ENCODE measurements around the gene YY1. TPM values are rescaled to one million over a fixed set of nuclear protein-coding genes. Genes with fewer than 3 reads are reported as not detected.

The YY1 gene
- total RNA-seq, 6 experiments from 2014 or later: 24.4 to 52.5 (median 36.1) TPM

DNA sequence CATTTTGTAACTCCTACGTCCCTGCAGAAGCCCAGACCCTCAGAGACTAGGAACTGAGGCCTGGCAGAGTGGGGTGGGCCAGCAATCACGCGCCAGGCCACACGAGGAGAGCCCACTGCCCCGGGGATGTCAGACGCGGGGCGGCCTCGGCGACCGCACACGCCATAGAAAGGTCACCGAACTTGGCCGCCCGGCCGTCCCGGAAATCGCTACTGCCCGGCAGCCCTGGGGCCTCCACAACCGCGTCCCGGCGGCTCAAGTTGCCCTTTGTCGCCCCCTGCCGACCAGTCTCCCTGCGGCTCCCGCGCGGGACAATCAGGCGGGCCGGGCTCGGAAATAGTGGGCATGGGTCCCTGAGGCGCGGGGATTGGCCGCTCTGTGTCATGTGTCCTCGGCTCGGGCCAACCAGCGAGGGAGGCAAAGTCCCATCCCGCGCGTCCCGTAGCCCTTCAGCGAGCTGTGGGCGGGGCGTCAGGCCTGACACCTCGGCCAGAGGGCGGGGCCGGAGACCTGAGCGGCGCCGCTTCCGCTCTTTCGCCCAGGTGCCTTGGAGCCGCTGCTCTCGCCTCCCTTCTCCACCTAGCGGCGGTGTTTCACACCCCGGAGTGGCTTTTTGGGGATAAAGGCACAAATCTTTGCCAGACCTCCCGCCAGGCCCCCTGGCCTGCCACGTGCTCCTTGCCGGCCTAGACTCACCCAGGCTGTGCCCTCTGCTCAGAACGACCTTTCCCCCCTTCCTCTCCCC is 46.1 kb upstream of the YY1 start:
- WGBS (ENCODE audit: insufficient coverage, low coverage, low lambda C conversion rate, missing lambda C conversion rate): 0% methylated on average over 10 of the region's 62 CpGs
- DNase-seq (peak; percentile 100), ATAC-seq (peak; percentile 97 to 99 (median 98))
- H3K4me3 ChIP-seq: peak overlapping the region; percentile 23 to 52 (median 51)
- peak overlapping the region; percentile 90 to 92 (median 90) for H3K27ac ChIP-seq
- H3K9me3 ChIP-seq: no peaks in the 10 kb centered on the region
- intact Hi-C loops (cut with DNase I): no loop called here
- H3K4me1 ChIP-seq: peaks cover 0 to 23% (median 0%) of the 10 kb centered on the region in 4 donors
- TF ChIP-seq POLR2A (IDR thresholded peaks at IDR 0.05): peak; percentile 62
- TF ChIP-seq, protein P1, sequence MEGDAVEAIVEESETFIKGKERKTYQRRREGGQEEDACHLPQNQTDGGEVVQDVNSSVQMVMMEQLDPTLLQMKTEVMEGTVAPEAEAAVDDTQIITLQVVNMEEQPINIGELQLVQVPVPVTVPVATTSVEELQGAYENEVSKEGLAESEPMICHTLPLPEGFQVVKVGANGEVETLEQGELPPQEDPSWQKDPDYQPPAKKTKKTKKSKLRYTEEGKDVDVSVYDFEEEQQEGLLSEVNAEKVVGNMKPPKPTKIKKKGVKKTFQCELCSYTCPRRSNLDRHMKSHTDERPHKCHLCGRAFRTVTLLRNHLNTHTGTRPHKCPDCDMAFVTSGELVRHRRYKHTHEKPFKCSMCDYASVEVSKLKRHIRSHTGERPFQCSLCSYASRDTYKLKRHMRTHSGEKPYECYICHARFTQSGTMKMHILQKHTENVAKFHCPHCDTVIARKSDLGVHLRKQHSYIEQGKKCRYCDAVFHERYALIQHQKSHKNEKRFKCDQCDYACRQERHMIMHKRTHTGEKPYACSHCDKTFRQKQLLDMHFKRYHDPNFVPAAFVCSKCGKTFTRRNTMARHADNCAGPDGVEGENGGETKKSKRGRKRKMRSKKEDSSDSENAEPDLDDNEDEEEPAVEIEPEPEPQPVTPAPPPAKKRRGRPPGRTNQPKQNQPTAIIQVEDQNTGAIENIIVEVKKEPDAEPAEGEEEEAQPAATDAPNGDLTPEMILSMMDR (IDR thresholded peaks at IDR 0.05): peak; percentile 93 to 98 (median 96)
- no peaks in the 10 kb centered on the region for H3K36me3 ChIP-seq
- H3K27me3 ChIP-seq: no peaks in the 10 kb centered on the region

DNA sequence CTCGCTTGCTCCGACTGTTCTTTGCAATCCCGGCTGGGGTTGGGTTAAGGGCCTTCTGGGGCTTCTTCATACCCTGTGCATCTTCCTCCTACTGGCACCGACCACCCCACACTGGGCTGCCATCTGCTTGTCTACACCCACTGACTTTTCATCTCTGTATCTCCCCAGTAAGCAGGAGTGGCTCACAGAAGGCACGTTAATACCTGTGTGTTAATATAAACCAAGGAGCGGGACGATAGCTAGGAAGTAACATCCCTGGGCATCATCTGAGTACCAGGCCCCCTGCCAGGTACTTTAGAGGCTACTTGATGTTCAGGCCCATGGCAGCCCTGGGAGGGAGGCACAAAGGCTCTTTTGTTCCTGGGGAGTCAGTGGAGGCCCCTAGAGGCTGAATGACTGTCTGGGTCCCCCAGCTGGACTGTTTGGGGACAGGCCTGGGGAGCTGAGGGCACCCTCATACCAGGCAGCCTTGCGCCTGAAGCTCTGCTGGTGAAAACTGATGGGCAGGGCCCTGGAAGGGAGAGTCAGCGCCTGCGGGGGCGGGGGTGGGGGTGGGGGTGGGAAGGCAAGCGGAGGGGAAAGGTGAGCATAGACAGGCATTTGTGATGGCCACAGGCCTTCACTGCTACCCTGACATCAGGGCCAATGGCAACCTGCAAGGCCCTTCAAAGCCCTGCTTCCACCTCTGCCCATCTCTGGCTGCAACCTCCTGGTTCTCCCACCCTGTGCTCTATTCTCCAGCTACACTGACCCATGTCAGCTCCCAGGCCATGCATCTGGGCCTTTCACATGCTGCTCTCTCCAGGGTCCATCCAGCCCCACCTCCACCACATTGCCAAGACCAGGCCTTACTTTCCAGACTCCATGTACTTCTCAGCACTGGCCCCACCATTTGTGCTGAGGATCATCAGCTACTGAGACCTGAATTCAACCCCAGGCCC is 45.3 kb upstream of the YY1 start:
- Histone ChIP-seq H3K27me3 (no peaks in the 10 kb centered on the region), H3K9me3 (no peaks in the 10 kb centered on the region), H3K4me3 (peak overlapping the region; percentile 23 to 52 (median 27)), H3K4me1 (peaks cover 0 to 15% (median 0%) of the 10 kb centered on the region in 4 donors), H3K36me3 (no peaks in the 10 kb centered on the region), H3K27ac (peak overlapping the region; percentile 66 to 90 (median 75))
- intact Hi-C loops (cut with DNase I): no loop called here
- TF ChIP-seq, protein P1 (IDR thresholded peaks at IDR 0.05): no peak
- no peak for TF ChIP-seq POLR2A (IDR thresholded peaks at IDR 0.05)
- WGBS (ENCODE audit: insufficient coverage, low coverage, low lambda C conversion rate, missing lambda C conversion rate): 32% methylated on average over 7 of the region's 12 CpGs
- DNase-seq (no peak), ATAC-seq (no peak)

DNA sequence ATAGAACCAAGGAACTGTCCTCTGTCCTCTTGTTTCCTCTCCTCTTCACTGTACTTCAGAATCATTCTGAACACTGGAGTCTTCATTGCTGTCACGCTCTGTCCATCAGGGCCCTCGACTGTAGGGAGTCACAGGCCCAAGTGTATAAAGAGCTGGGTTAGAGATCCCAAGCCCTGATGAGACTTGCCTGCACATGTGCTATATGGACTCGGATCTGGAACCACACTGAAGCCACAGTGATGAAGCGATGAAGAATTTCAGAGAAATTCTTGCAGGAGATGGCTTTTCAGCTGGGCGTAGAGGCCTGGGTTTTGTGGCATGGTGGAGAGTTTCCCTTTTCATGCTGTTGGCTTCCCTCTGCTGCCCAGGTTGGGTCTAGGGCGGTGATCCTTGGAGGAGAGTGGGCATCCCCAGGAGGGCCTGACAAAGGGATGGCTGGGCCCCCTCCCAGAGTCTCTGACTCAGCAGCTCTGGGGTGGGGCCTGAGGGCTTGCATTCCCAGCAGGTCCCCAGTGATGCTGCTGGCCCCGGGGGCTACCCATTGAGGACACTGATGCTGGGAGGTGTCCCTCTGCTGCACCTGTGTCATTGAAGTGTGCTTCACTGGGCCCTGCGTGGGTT is 39.6 kb upstream of the YY1 start:
- intact Hi-C loops (cut with DNase I): no loop called here
- ATAC-seq (no peak), DNase-seq (no peak)
- Histone ChIP-seq H3K27me3 (no peaks in the 10 kb centered on the region), H3K27ac (no peak overlapping the region), H3K36me3 (no peaks in the 10 kb centered on the region), H3K4me1 (peaks cover 0 to 7% (median 2%) of the 10 kb centered on the region in 4 donors), H3K9me3 (no peaks in the 10 kb centered on the region), H3K4me3 (no peak overlapping the region)
- WGBS (ENCODE audit: insufficient coverage, low coverage, low lambda C conversion rate, missing lambda C conversion rate): 86% methylated on average over 6 of the region's 8 CpGs
- TF ChIP-seq, protein P1 (IDR thresholded peaks at IDR 0.05): no peak
- TF ChIP-seq POLR2A (IDR thresholded peaks at IDR 0.05): no peak

DNA sequence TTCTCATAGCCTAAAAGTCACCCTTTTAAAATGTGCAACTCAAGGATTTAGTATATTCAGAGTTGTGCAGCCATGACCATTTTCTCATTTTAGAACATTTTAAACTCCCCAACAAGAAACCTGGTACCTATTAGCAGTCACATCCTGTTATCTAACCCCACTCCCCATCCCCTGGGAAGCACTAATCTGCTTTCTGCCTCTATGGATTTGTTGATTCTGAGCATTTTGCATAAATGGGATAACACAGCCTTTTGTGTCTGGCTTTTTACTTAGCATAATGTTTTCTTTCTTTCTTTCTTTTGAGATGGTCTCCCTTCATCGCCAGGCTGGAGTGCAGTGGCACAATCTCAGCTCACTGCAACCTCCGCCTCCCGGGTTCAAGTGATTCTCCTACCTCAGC is 38.6 kb upstream of the YY1 start:
- no peaks in the 10 kb centered on the region for H3K9me3 ChIP-seq
- TF ChIP-seq, protein P1 (IDR thresholded peaks at IDR 0.05): no peak
- no peak for TF ChIP-seq POLR2A (IDR thresholded peaks at IDR 0.05)
- no peak overlapping the region for H3K4me3 ChIP-seq
- WGBS (ENCODE audit: insufficient coverage, low coverage, low lambda C conversion rate, missing lambda C conversion rate): 97% methylated on average over 3 of the region's 3 CpGs
- intact Hi-C loops (cut with DNase I): no loop called here
- peaks cover 0 to 15% (median 6%) of the 10 kb centered on the region in 4 donors for H3K4me1 ChIP-seq
- no peaks in the 10 kb centered on the region for H3K36me3 ChIP-seq
- no peak overlapping the region for H3K27ac ChIP-seq
- DNase-seq: no peak
- ATAC-seq: no peak
- no peaks in the 10 kb centered on the region for H3K27me3 ChIP-seq

Data from right lobe of liver (tissue), 6 donors.